ENCODE measurements around the gene SNX14.

Gene SNX14

DNA sequence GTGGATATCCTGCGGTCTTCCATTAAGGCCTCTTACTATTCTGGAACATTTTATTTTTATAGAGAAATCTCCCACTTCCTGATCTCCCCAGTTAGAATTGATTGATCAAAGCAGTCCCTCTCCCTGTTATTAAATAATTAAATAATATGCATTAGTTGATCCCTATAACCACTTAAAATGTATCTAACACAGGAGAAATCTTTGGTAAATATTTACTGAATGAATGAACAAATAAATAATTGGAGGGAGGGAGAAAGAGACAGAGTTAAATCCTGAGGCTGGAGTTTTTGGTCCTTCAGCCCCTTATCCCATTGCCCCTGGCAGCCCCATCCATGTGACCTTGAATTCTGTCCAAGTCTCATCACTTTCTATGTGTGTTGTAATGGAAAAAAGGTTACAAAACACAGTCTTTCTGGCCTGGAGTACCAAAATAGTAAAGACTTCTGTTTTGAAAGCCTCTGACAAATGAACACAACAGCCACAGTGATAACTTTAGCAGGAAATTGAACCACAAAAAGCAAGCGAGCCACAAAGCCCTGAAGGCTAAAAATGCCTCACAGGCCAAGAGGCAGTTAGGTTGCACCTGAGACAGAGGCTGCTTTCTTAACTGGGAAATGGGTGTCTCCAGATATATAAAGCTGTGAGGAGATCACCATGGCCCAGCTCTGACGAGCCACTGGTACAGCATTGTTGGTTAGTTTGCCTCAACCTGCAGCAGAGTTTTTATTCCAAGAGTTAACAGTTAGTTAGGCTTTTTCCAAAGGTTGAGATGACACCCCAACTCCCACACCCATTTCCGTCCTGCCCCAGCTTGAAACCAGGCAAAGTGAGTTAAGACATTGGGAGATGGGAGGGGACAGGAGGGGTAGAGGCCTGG, 132.5 kb downstream of the SNX14 start:
- DNase-seq, result no peak

DNA sequence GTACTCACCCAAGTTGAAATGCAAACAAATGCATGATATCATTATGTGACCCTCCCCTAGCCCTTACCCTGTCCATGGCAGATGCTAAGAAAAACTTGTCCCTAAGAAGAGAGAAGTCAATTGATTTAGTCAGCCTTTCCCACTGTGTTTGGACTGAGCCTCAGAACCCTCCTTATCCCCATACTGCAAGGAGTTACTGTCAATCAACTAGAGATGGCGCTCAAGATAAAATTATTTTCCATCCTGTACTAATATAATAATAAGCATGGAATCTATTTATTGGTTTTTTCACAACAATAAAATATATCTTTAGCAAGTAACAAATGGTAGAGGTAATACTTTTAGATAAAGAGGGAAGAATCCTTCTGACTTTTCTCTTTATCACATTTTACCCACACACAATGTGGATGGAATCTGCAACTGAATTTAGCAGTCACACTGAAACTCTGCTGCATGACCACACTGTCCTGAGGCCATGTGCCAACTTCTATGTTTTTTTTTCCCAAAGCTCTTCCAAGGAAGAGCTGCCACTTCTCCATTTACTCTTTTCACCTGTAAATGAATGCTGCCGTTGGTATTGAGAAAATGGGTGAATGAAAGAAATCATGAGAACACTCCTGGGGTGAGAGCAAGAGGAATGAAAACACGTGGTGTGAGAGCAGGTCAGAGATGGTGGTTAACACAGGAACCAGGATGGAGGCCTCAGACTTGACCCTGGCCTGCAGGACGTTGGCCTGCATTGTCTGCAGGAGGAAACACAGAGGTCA, 133.3 kb downstream of the SNX14 start:
- DNase-seq, result no peak

DNA sequence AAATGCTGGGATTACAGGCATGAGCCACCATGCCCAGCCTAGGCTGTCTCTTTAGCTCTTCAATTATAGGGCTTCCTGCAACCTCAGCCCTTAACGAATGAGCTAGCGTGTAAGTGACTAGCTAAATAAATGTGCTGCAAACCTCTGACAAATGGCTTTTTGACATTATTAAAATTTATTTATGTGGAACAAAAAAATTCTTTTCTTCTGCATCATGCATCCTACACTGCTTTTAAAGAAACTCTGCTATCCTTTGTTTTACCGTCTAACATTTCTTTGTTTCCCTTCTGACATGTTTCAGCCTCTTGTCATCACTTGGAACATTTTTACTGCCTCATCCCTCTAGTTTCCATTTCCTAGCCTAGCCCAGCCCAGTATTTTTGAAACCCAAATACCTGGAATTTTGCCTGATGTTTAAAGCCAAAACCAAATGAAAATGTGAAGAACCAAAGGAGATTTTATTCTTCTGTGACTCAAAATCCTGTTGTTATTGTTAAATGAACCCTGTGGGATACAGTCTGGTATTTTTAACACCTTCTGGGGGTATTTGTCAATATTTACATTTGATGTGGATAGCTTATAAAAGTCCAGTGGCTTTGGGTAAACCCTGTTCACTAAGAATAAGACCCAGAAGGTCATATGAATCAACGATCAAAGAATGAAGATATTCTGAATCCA, 134.3 kb downstream of the SNX14 start:
- DNase-seq, result no peak

DNA sequence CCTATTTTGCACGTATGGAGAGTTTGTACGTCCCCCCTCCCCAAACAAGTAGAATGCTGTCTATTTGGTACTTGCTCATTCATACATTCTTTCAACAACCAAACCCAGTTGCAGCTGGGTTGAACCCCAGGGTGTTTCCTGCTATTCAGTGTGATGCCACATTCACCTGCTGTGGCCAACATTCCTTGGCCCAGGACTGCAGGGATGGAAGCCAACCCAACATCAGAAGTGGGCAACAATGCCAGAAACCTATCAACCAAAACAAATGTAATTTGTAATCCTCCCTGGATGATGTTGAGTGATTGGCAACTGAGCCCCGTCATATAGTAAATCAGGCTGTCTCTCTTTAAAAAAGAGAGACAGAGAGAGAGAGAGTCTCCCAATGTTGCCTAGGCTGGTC, 134.9 kb downstream of the SNX14 start:
- DNase-seq, result no peak

DNA sequence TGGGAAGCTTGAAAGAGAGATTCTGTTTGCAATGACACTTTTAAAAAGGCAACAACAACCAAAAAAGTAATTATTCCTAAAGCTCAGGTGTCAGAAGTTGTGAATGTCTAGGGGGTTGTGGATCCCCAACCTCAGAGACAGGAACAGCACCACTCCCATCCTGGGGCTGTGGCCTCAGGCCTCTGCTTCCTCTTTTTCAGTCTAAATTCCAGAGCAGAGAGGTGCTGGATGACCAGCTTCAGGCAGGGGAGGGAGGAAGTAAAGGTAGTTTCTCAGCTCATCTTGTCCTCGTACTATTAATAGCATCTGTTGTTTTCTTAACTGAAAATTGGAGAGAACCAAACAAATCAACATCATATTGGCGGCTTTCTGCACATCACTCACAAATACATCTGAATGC, 135.5 kb downstream of the SNX14 start:
- no peak for DNase-seq

DNA sequence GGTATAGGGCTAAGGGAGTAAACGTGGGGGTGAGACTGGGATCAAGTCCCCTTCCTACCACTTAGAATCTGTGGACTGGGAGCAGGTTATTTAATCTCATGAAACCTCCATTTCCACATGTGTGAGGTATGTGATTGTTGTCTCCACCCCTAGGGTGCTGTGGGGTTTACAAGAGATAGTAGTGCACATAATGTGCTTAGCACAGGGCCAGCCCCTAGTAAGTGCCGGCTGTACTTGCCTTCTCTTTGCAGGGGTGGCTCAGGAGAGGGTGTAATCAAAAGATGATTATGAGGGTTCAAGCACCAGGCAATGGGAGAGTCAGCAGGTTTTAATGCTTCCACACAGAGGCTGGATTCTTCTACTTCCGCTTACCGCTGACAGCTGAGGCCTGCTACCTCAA, 136.9 kb downstream of the SNX14 start:
- no peak for DNase-seq

Measured in NCI-H1105 treated with DMSO at 0.1 percent for 48 hours (cell line).